K562 (cell line): ENCODE data around the gene CPA4. TPM values are rescaled to one million over a fixed set of nuclear protein-coding genes. Genes with fewer than 3 reads are reported as not detected.

Source experiments
- CBX3 ChIP-seq, 2 experiments: IDR thresholded peaks; 1 replicate in 1 of 2; 2 replicates in 1 of 2; pipeline ENCODE4 v1.6.1; 2012; ENCODE audit warnings: inconsistent platforms in 2 of 2, low read length in 2 of 2, borderline replicate concordance in 1 of 2, control low read depth in 1 of 2
- CHD1 ChIP-seq: fragments of 200-600 bp; sonication (generic); IDR thresholded peaks from one replicate; pipeline ENCODE4 v1.6.1; 2012; ENCODE audit warnings: mild to moderate bottlenecking, moderate library complexity, low read length, inconsistent platforms
- JUN ChIP-seq, 2 experiments: sonication (generic) in 1 of 2; formaldehyde crosslinking in 1 of 2; IDR thresholded peaks; 2 replicates each; pipeline versions ENCODE4 v1.6.1 to v1.8.0; 2012 to 2022; ENCODE audit warnings: borderline replicate concordance in 2 of 2, mild to moderate bottlenecking in 2 of 2, improper control_type of control experiment in 1 of 2, low read depth in 1 of 2, low read length in 1 of 2, missing genetic modification reagents in 1 of 2
- MAZ ChIP-seq, 2 experiments: fragments of 450-650 bp in 1 of 2; sonication (generic) in 1 of 2; formaldehyde crosslinking; IDR thresholded peaks in 1 of 2; conservative IDR thresholded peaks in 1 of 2; 2 replicates each; pipeline versions ENCODE4 v1.4.0 to v1.5.0; 2020; ENCODE audit warnings: mild to moderate bottlenecking in 1 of 2, missing genetic modification reagents in 1 of 2
- NONO ChIP-seq, 2 experiments: fragments of 200-400 bp in 1 of 2; fragments of 450-650 bp in 1 of 2; formaldehyde crosslinking in 1 of 2; IDR thresholded peaks; 2 replicates each; pipeline ENCODE4 v1.6.1; 2017; ENCODE audit warnings: low read depth in 2 of 2, mild to moderate bottlenecking in 2 of 2, moderate library complexity in 2 of 2, low read length in 1 of 2
- RCOR1 ChIP-seq, 2 experiments: IDR thresholded peaks; 2 replicates each; pipeline ENCODE4 v1.6.1; 2012; ENCODE audit warnings: low read depth in 2 of 2, low read length in 2 of 2, borderline replicate concordance in 1 of 2, improper control_type of control experiment in 1 of 2
- TARDBP ChIP-seq: fragments of 450-650 bp; IDR thresholded peaks from 2 replicates; pipeline ENCODE4 v1.6.1; 2016
- TRIM28 ChIP-seq: fragments of 450-650 bp; IDR thresholded peaks from 2 replicates; pipeline ENCODE4 v1.6.1; 2017
- UBTF ChIP-seq, 2 experiments: IDR thresholded peaks; 2 replicates each; pipeline ENCODE4 v1.6.1; 2012; ENCODE audit warnings: improper control_type of control experiment in 2 of 2, low read depth in 2 of 2, low read length in 2 of 2, borderline replicate concordance in 1 of 2
- WHSC1 ChIP-seq: IDR thresholded peaks from one replicate; pipeline ENCODE4 v1.6.1; 2012; ENCODE audit warnings: low read length, control low read depth, inconsistent platforms
- ZNF77 ChIP-seq: fragments of 250-450 bp; sonication (Bioruptor Pico); IDR thresholded peaks from 2 replicates; pipeline ENCODE4 v1.5.0; 2020
- polyA plus RNA-seq, 8 experiments: library from polyadenylated mRNA; depleted of rRNA in 4 of 8; stranded (reverse) in 5 of 8; unstranded in 3 of 8; fragments of >200 nt; fragmentation: Nextera tagmentation in 2 of 8; fragmentation: Illumina TruSeq in 1 of 8; extraction: Ambion mirVana in 2 of 8; extraction: Trizol in 1 of 8; gene quantifications; 2 replicates each; pipeline versions ENCODE4 v1.2.1 to v1.2.3, GENCODE V29; 2011 to 2014; ENCODE audit warnings: inconsistent platforms in 1 of 8, missing spikeins in 1 of 8
- total RNA-seq, 7 experiments: library from RNA; depleted of rRNA in 6 of 7; stranded (reverse); fragments of >200 nt in 6 of 7; fragmentation: Illumina TruSeq in 2 of 7; extraction: Trizol in 2 of 7; gene quantifications; 2 replicates each; pipeline versions ENCODE4 v1.2.1 to v1.2.3, GENCODE V29; 2011 to 2021; ENCODE audit warnings: low replicate concordance in 1 of 7
- TF ChIP-seq, protein P1 (sequence below), 2 experiments: fragments of 450-650 bp; IDR thresholded peaks; 2 replicates each; pipeline ENCODE4 v1.6.1; 2016; ENCODE audit warnings: mild to moderate bottlenecking in 2 of 2, borderline replicate concordance in 1 of 2, low read depth in 1 of 2, moderate library complexity in 1 of 2
- TF ChIP-seq, protein P2 (sequence below): sonication (generic); formaldehyde crosslinking; IDR thresholded peaks from 2 replicates; pipeline ENCODE4 v1.8.1; 2022; ENCODE audit warnings: missing genetic modification reagents

The CPA4 gene
- total and polyA plus RNA-seq, 9 of the 15 experiments (the other 6 are each of a cell fraction or from before 2014, with no cell fraction given): not detected

DNA sequence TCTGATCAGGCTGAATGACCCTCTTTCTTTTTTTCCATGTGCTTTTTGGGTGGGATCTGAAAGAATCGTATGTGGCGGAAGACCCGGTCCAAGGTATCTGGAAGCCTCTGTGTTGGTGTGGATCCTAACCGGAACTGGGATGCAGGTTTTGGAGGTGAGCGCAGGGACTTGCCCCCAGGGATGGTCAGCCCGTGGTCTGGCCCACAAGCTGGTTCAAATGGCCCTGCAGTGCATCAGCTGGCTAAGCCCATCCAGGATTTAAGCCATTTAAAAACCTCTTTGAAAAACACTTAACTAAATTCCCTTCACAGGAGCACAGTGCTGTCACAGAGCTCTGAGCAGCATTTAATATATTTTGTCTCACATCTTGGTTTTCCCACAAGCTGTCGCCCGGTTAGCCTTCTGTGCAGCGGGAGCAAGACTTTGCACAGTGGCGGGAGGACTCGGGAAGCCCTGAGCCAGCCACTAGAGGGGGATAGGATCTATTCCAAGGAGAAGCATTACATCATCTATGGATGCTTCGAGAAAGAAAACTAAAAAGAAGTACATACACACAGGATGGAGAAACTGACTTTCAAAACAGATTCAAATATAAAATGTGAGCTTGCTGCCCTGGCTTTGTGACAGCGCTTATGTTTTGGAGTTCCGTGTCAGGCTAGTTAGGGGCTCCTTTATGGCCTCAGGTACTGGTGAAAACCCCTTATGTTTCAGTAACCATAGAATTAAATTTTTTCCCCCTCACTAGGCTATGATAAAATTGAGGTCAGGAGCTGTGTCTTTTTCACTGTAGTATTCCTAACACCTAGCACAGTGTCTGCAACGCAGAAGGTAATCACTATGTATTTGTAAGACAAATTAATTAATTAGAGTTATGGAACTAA lies 15.0 kb upstream of the CPA4 start (continued):
- TF ChIP-seq WHSC1 (no peak), TARDBP (0 out of 2 replicates have a peak, but pooled peaks have one; percentile 24), TRIM28 (no peak), UBTF (IDR thresholded peaks at IDR 0.05; ENCODE audit: borderline replicate concordance in 1 of 2, low read depth in 2 of 2, low read length in 2 of 2) (0 out of 4 replicates have a peak, but pooled peaks have one; percentile 40 to 48), NONO (IDR thresholded peaks at IDR 0.05; ENCODE audit: low read depth in 2 of 2, low read length in 1 of 2) (no peak), JUN (IDR thresholded peaks at IDR 0.05; ENCODE audit: borderline replicate concordance, low read depth, low read length) (peak; percentile 88), JUN (CRISPR knock-in tag; IDR thresholded peaks at IDR 0.05; ENCODE audit: borderline replicate concordance) (no peak), CBX3 (IDR thresholded peaks at IDR 0.05; ENCODE audit: borderline replicate concordance in 1 of 2, low read length in 2 of 2) (no peak), MAZ (CRISPR knock-in tag; conservative IDR thresholded peaks at IDR 0.05 in 1 of 2, IDR thresholded peaks at IDR 0.05 in 1 of 2) (peak in 1 of 2 experiments; percentile 60; a peak in 2 of 4 replicates), RCOR1 (IDR thresholded peaks at IDR 0.05; ENCODE audit: borderline replicate concordance in 1 of 2, low read depth in 2 of 2, low read length in 2 of 2) (0 out of 4 replicates have a peak, but pooled peaks of 1 of the 2 experiments have one; percentile 45), CHD1 (no peak), ZNF77 (CRISPR knock-in tag) (no peak)
- TF ChIP-seq, protein P1, sequence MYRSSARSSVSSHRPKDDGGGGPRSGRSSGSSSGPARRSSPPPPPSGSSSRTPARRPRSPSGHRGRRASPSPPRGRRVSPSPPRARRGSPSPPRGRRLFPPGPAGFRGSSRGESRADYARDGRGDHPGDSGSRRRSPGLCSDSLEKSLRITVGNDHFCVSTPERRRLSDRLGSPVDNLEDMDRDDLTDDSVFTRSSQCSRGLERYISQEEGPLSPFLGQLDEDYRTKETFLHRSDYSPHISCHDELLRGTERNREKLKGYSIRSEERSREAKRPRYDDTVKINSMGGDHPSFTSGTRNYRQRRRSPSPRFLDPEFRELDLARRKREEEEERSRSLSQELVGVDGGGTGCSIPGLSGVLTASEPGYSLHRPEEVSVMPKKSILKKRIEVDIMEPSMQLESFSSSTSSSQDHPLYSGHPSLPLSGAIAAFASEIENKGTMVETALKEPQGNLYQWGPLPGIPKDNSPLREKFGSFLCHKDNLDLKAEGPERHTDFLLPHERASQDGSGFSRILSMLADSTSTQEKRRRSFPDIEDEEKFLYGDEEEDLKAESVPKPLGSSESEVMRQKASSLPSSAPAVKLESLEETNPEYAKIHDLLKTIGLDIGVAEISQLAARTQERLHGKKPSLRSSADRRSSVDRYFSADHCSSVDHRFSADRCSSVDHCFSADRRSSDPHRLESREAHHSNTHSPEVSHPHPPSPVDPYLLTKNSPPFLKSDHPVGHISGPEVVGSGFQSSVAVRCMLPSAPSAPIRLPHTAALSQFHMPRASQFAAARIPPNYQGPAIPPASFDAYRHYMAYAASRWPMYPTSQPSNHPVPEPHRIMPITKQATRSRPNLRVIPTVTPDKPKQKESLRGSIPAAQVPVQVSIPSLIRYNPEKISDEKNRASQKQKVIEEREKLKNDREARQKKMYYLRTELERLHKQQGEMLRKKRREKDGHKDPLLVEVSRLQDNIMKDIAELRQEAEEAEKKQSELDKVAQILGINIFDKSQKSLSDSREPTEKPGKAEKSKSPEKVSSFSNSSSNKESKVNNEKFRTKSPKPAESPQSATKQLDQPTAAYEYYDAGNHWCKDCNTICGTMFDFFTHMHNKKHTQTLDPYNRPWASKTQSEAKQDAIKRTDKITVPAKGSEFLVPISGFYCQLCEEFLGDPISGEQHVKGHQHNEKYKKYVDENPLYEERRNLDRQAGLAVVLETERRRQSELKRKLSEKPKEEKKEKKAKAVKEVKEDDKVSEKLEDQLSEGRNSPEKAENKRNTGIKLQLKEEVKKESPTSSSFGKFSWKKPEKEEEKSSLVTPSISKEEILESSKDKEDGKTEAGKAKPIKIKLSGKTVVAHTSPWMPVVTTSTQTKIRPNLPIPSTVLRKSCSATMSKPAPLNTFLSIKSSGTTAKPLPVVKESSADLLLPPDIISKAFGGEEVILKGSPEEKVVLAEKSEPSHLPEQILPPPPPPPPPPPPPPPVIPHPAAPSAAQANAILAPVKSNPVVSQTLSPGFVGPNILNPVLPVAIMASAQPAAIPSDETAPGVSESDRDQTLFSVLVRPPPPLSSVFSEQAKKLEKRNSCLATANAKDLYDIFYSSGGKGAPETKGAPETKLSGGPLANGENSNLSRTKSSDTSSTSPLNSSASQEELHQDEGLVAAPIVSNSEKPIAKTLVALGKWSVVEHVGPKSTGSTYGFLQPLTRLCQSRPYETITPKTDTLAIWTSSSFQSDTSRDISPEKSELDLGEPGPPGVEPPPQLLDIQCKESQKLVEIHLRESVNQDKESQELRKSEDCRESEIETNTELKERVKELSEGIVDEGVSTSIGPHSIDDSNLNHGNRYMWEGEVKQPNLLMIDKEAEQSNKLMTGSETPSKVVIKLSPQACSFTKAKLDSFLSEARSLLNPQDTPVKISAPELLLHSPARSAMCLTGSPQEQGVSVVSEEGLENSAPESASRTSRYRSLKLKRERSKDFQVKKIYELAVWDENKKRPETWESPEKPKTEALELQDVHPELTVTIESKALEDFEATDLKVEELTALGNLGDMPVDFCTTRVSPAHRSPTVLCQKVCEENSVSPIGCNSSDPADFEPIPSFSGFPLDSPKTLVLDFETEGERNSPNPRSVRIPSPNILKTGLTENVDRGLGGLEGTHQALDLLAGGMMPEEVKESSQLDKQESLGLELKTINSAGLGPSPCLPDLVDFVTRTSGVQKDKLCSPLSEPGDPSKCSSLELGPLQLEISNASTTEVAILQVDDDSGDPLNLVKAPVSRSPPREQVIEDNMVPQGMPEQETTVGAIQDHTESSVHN (IDR thresholded peaks at IDR 0.05; ENCODE audit: borderline replicate concordance in 1 of 2, low read depth in 1 of 2): 0 out of 4 replicates have a peak, but pooled peaks of 1 of the 2 experiments have one; percentile 19
- TF ChIP-seq, protein P2, sequence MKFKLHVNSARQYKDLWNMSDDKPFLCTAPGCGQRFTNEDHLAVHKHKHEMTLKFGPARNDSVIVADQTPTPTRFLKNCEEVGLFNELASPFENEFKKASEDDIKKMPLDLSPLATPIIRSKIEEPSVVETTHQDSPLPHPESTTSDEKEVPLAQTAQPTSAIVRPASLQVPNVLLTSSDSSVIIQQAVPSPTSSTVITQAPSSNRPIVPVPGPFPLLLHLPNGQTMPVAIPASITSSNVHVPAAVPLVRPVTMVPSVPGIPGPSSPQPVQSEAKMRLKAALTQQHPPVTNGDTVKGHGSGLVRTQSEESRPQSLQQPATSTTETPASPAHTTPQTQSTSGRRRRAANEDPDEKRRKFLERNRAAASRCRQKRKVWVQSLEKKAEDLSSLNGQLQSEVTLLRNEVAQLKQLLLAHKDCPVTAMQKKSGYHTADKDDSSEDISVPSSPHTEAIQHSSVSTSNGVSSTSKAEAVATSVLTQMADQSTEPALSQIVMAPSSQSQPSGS (CRISPR knock-in tag): peak; percentile 53; the same call in 1 of the 2 replicates
